ENCODE results near the gene CAGE1.

DNA sequence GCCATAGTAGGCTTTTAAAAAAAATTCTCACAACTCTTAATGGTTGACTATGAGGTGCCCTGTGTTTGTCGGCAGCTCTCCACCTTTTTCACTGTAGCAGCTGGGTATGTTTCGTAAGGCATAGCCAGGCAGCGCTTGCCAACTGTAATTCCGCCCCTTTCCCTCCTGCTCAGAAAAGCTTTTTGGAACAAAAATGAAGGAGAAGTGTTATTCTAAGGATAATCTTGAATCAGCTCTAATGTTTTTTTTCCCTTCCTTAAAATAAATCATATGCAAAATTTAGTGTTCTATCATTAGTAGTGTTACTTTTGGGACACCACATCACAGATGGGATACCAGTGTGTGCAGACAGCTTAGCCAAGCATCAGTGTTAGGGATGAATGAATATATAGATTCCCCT is 21.3 kb upstream of the CAGE1 start:
- TF ChIP-seq JUNB (IDR thresholded peaks at IDR 0.05; ENCODE audit: unreplicated experiment): no peak
- no peak for TF ChIP-seq CTCF (conservative IDR thresholded peaks at IDR 0.05; ENCODE audit: low read depth in 2 of 2)
- TF ChIP-seq, protein P1, sequence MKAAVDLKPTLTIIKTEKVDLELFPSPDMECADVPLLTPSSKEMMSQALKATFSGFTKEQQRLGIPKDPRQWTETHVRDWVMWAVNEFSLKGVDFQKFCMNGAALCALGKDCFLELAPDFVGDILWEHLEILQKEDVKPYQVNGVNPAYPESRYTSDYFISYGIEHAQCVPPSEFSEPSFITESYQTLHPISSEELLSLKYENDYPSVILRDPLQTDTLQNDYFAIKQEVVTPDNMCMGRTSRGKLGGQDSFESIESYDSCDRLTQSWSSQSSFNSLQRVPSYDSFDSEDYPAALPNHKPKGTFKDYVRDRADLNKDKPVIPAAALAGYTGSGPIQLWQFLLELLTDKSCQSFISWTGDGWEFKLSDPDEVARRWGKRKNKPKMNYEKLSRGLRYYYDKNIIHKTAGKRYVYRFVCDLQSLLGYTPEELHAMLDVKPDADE (IDR thresholded peaks at IDR 0.05): no peak
- TF ChIP-seq POLR2AphosphoS5 (IDR thresholded peaks at IDR 0.05; ENCODE audit: low read depth): no peak
- no peak for TF ChIP-seq EZH2 (IDR thresholded peaks at IDR 0.05; ENCODE audit: low read depth, unreplicated experiment)
- no peak for TF ChIP-seq ZNF114 (CRISPR knock-in tag; IDR thresholded peaks at IDR 0.05)
- TF ChIP-seq ZNF462 (CRISPR knock-in tag; IDR thresholded peaks at IDR 0.05): no peak
- TF ChIP-seq EZH2phosphoT487 (IDR thresholded peaks at IDR 0.05; ENCODE audit: unreplicated experiment): no peak
- no peak for TF ChIP-seq REST (IDR thresholded peaks at IDR 0.05; ENCODE audit: unreplicated experiment)
- no peak for TF ChIP-seq ZNF331 (CRISPR knock-in tag; IDR thresholded peaks at IDR 0.05; ENCODE audit: low read depth)
- no peak for TF ChIP-seq CREB1 (CRISPR knock-in tag; IDR thresholded peaks at IDR 0.05; ENCODE audit: low read depth)
